LNCaP clone FGC (cell line): ENCODE data around the gene PHACTR2.

ENCODE experiments used
- DNase-seq: peaks from one replicate; pipeline ENCODE4 v3.0.0-alpha.2; 2011; ENCODE audit warnings: low read depth
- H3K4me3 ChIP-seq: 2 replicates; pipeline ENCODE4 v1.5.1; 2011; ENCODE audit warnings: mild to moderate bottlenecking, low read depth, low read length, control low read depth
- TF ChIP-seq, protein P1 (sequence below): IDR thresholded peaks from 2 replicates; pipeline ENCODE4 v1.5.1; 2012; ENCODE audit warnings: mild to moderate bottlenecking; ENCODE audit not compliant: control insufficient read depth, insufficient read depth; ENCODE audit errors: extremely low read depth

PHACTR2 gene

DNA sequence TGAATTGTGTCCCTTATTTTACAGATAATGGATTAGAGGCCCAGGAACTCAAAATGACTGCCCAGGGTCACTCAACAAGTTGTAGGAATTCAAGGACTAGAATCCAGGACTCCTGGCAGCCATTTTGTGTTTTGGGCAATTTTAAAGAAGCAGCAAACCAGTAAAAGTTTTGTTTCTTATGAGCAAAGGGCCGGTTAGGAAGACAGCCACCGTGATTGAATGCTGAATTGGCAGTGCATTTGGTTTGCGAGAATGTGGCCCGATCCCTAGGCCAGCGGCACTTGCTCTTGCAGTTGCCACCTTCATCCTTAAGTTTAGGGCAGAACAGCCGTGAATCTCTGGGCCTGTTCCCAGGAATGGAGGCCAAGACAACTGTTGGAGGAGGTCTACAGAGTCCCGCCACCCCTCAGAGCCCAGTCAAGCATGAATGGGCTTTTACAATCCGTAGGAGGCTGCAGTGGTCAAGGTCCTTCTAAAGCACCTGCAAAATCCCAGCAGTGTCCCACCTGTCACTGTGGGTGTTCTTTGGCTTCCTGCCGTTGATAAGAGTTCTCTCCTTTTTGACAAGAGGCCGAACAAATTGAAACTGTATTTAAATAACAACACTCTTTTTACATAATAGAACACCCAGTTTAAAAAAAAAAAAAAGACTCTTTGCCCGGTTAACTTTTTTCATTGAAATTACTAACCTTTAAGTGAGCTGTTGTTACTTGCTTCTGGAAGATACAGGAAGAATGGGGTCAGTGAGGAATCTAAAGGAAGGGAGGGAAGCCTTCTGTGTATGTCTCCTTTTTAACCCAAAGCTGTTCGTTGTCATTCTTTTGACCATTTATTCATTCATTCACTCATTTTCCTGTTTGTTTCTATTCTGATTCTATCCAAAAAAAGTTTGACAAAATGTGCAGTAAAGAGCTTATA, 68.7 kb downstream of the PHACTR2 start:
- TF ChIP-seq, protein P1, sequence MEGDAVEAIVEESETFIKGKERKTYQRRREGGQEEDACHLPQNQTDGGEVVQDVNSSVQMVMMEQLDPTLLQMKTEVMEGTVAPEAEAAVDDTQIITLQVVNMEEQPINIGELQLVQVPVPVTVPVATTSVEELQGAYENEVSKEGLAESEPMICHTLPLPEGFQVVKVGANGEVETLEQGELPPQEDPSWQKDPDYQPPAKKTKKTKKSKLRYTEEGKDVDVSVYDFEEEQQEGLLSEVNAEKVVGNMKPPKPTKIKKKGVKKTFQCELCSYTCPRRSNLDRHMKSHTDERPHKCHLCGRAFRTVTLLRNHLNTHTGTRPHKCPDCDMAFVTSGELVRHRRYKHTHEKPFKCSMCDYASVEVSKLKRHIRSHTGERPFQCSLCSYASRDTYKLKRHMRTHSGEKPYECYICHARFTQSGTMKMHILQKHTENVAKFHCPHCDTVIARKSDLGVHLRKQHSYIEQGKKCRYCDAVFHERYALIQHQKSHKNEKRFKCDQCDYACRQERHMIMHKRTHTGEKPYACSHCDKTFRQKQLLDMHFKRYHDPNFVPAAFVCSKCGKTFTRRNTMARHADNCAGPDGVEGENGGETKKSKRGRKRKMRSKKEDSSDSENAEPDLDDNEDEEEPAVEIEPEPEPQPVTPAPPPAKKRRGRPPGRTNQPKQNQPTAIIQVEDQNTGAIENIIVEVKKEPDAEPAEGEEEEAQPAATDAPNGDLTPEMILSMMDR: no peak
- peak overlapping the region; percentile 19; the same call in 1 of the 2 replicates for H3K4me3 ChIP-seq
- DNase-seq: no peak

DNA sequence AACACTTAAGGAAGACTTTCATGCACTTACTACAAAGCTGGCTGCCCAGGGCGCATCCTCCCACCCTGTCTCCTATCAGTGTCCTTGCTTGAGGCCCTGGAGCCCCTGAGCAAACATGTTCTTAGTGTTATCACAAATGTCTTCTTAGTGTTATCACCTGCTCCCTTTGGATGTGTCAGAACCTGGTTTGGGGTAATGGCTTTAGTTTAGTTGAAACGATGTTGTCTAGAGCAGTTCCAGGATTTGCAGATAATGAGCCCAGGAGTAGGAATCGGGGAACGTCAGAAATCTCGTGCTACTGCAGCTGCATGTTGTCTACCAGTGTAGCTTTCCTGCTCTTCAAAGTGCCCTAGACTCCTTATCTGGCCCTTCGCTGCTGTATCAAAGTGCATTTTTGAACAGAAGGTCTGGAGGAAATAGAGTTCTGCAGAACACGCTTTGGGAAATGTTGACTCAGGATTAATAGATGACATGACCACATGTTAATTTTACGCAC, 69.6 kb downstream of the PHACTR2 start:
- no peak overlapping the region for H3K4me3 ChIP-seq
- TF ChIP-seq, protein P1: no peak
- DNase-seq: no peak

DNA sequence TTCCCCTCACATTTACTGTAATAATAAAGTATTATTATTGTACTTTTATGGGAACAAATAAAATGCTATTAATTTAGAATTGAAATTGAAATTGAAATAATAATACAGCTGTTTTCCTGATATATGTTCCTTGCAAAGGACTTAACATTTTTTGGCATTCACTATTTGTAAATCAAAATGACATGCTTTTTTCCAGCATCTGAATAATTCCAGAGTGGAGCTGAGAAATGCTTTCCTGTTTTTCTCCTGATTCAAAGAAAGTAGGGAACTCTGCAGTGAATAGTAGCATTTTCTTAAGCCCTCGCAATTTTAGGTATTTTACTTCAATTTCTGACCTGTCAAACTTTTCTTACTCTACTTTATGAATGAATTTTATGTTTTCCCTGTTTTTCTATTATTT, 72.1 kb downstream of the PHACTR2 start:
- TF ChIP-seq, protein P1: no peak
- H3K4me3 ChIP-seq: no peak overlapping the region
- DNase-seq: no peak

DNA sequence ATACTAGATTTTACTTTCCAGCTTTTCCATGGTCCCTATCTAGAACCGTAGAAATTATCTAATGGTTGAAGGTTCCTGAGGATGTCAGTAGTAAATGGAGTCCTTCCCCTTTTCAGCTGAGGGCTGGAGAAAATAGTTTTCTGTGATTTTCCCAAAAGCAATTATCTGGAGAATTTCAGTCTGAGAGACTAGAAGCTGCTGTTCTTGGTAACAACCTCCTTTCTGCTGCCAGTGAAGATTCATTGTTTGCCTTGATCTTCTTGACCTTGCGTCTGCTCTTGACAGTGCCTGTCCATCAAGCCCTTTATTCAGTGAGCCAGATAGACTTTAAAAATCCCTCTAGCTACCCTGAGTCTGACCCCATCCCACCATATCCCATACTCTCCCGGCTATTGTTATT, 73.1 kb downstream of the PHACTR2 start:
- H3K4me3 ChIP-seq: no peak overlapping the region
- TF ChIP-seq, protein P1: no peak
- no peak for DNase-seq

DNA sequence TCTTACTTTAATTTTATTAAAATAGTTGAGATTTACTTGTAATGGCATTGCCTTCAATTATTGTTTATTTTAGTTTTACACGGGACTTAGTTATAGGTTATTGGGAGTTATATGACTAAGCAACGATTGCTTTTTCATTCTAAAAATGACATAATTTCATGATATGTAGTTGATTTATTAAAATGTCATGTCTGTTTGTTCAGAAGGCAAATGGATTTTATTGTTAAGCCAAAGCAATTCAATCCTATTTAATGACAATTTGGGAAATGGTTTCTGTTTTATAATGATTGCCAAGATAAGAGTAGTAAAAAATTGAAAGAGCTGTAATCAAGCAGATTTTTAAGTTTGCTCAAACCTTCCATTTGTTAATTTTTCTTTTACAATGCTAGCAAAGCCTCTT, 74.7 kb downstream of the PHACTR2 start:
- H3K4me3 ChIP-seq: no peak overlapping the region
- TF ChIP-seq, protein P1: no peak
- no peak for DNase-seq

DNA sequence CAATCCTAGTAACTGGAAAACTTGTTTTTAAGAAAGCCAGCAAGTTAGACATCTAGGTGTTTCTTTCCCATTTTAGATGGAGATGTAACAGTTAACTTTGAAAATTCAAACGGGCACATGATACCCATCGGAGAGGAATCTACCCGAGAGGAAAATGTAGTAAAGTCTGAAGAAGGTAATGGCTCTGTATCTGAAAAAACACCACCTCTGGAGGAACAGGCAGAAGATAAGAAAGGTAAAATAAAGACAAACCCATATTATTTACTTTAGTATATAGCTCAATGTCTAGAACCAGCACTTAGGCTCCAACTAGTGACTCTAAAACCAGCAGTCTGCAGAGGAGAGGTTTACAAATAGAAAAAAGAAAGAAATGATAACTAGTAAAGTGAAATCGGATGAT, 75.9 kb downstream of the PHACTR2 start:
- DNase-seq: no peak
- H3K4me3 ChIP-seq: no peak overlapping the region

More for the DNA sequence above, 75.9 kb downstream of the PHACTR2 start:
- TF ChIP-seq, protein P1: no peak
